Astrocyte (in vitro differentiated cells and primary cell): ENCODE measurements around the gene BAHCC1. TPM values are rescaled to one million over a fixed set of nuclear protein-coding genes. Genes with fewer than 3 reads are reported as not detected.

Experiments
- DNase-seq: peaks from one replicate; pipeline ENCODE4 v3.0.0-alpha.2; 2010; ENCODE audit warnings: low read depth
- FAIRE-seq: peaks from 2 replicates; lab custom pipeline; 2011; peaks lifted over from hg19 to GRCh38; lab: Jason Lieb, UNC
- H2AFZ ChIP-seq: 2 replicates; pipeline ENCODE4 v1.6.0; 2012; ENCODE audit warnings: low read depth, low read length, inconsistent platforms
- H3K27ac ChIP-seq: 2 replicates; pipeline ENCODE4 v1.5.1; 2011; ENCODE audit warnings: low read depth, low read length, inconsistent platforms
- H3K27me3 ChIP-seq: 2 replicates; pipeline ENCODE4 v1.6.0; 2011; ENCODE audit warnings: low read length, inconsistent platforms; ENCODE audit not compliant: insufficient read depth
- H3K36me3 ChIP-seq: 2 replicates; pipeline ENCODE4 v1.5.1; 2011; ENCODE audit warnings: low read length, inconsistent platforms; ENCODE audit not compliant: insufficient read depth
- H3K4me1 ChIP-seq: 2 replicates; pipeline ENCODE4 v1.5.1; 2011; ENCODE audit warnings: low read length, inconsistent platforms; ENCODE audit not compliant: insufficient read depth
- H3K4me2 ChIP-seq: 2 replicates; pipeline ENCODE4 v1.6.0; 2012; ENCODE audit warnings: low read length, inconsistent platforms
- H3K4me3 ChIP-seq: 2 replicates; pipeline ENCODE4 v1.5.1; 2011; ENCODE audit warnings: low read depth, mild to moderate bottlenecking, low read length, inconsistent platforms; ENCODE audit not compliant: insufficient read depth
- H3K79me2 ChIP-seq: 2 replicates; pipeline ENCODE4 v1.6.0; 2012; ENCODE audit warnings: mild to moderate bottlenecking, low read length, inconsistent platforms; ENCODE audit not compliant: insufficient read depth
- H3K9ac ChIP-seq: 2 replicates; pipeline ENCODE4 v1.6.0; 2012; ENCODE audit warnings: mild to moderate bottlenecking, low read length, inconsistent platforms
- H3K9me3 ChIP-seq: 2 replicates; pipeline ENCODE4 v1.5.1; 2012; ENCODE audit warnings: low read depth, mild to moderate bottlenecking, low read length, inconsistent platforms; ENCODE audit not compliant: insufficient read depth
- H4K20me1 ChIP-seq: 2 replicates; pipeline ENCODE4 v1.6.0; 2012; ENCODE audit warnings: low read length, inconsistent platforms; ENCODE audit not compliant: insufficient read depth
- H3K27ac Mint-ChIP-seq: one replicate; pipeline ENCODE4 v1.8.0; 2021; ENCODE audit warnings: mild to moderate bottlenecking, mixed read lengths; ENCODE audit not compliant: unreplicated experiment
- H3K27me3 Mint-ChIP-seq: one replicate; pipeline ENCODE4 v1.8.0; 2021; ENCODE audit warnings: low read depth, mixed read lengths; ENCODE audit not compliant: unreplicated experiment
- H3K36me3 Mint-ChIP-seq: one replicate; pipeline ENCODE4 v1.8.0; 2021; ENCODE audit warnings: low read depth, mixed read lengths; ENCODE audit not compliant: unreplicated experiment
- H3K4me1 Mint-ChIP-seq: one replicate; pipeline ENCODE4 v1.8.0; 2021; ENCODE audit warnings: low read depth, mixed read lengths; ENCODE audit not compliant: unreplicated experiment
- H3K4me3 Mint-ChIP-seq: one replicate; pipeline ENCODE4 v1.8.0; 2021; ENCODE audit warnings: mild to moderate bottlenecking, moderate library complexity, mixed read lengths; ENCODE audit not compliant: unreplicated experiment
- H3K9me3 Mint-ChIP-seq: one replicate; pipeline ENCODE4 v1.8.0; 2021; ENCODE audit warnings: mild to moderate bottlenecking, mixed read lengths; ENCODE audit not compliant: unreplicated experiment
- EZH2 ChIP-seq: IDR thresholded peaks from 2 replicates; pipeline ENCODE4 v1.6.1; 2012; ENCODE audit warnings: mild to moderate bottlenecking, low read length, inconsistent platforms; ENCODE audit not compliant: insufficient read depth
- total RNA-seq: library from RNA; stranded (reverse); gene quantifications from 2 replicates; pipeline ENCODE4 v1.2.1, GENCODE V29; 2021
- TF ChIP-seq, protein P1 (sequence below): IDR thresholded peaks from 2 replicates; pipeline ENCODE4 v1.5.1; 2011; ENCODE audit warnings: low read depth, mild to moderate bottlenecking, inconsistent platforms, low read length, moderate library complexity; ENCODE audit not compliant: insufficient read depth

The BAHCC1 gene
- total RNA-seq, 1 donor from 2014 or later: 18.5 TPM

GRCh38 chr17:81399481-81400153, 4.4 kb downstream of the BAHCC1 start:
- DNase-seq (no peak), FAIRE-seq (no peak)
- Histone ChIP-seq H3K9ac (peak overlapping the region; percentile 83), H3K9me3 (no peaks in the 10 kb centered on the region), H3K4me3 (peak overlapping the region; percentile 61), H3K27me3 (no peaks in the 10 kb centered on the region), H2AFZ (no peak overlapping the region), H3K36me3 (no peaks in the 10 kb centered on the region), H3K4me1 (peaks cover 49% of the 10 kb centered on the region), H3K4me2 (peak overlapping the region; percentile 93), H3K27ac (peak overlapping the region; percentile 80), H3K79me2 (peaks cover 87% of the 10 kb centered on the region), H4K20me1 (peaks cover 2% of the 10 kb centered on the region)
- Mint-ChIP-seq H3K27ac (no peak overlapping the region), H3K4me3 (peak overlapping the region; percentile 93), H3K9me3 (no peaks in the 10 kb centered on the region), H3K36me3 (no peaks in the 10 kb centered on the region), H3K27me3 (no peaks in the 10 kb centered on the region), H3K4me1 (peaks cover 28% of the 10 kb centered on the region)
- no peak for TF ChIP-seq EZH2
- TF ChIP-seq, protein P1, sequence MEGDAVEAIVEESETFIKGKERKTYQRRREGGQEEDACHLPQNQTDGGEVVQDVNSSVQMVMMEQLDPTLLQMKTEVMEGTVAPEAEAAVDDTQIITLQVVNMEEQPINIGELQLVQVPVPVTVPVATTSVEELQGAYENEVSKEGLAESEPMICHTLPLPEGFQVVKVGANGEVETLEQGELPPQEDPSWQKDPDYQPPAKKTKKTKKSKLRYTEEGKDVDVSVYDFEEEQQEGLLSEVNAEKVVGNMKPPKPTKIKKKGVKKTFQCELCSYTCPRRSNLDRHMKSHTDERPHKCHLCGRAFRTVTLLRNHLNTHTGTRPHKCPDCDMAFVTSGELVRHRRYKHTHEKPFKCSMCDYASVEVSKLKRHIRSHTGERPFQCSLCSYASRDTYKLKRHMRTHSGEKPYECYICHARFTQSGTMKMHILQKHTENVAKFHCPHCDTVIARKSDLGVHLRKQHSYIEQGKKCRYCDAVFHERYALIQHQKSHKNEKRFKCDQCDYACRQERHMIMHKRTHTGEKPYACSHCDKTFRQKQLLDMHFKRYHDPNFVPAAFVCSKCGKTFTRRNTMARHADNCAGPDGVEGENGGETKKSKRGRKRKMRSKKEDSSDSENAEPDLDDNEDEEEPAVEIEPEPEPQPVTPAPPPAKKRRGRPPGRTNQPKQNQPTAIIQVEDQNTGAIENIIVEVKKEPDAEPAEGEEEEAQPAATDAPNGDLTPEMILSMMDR: no peak

DNA sequence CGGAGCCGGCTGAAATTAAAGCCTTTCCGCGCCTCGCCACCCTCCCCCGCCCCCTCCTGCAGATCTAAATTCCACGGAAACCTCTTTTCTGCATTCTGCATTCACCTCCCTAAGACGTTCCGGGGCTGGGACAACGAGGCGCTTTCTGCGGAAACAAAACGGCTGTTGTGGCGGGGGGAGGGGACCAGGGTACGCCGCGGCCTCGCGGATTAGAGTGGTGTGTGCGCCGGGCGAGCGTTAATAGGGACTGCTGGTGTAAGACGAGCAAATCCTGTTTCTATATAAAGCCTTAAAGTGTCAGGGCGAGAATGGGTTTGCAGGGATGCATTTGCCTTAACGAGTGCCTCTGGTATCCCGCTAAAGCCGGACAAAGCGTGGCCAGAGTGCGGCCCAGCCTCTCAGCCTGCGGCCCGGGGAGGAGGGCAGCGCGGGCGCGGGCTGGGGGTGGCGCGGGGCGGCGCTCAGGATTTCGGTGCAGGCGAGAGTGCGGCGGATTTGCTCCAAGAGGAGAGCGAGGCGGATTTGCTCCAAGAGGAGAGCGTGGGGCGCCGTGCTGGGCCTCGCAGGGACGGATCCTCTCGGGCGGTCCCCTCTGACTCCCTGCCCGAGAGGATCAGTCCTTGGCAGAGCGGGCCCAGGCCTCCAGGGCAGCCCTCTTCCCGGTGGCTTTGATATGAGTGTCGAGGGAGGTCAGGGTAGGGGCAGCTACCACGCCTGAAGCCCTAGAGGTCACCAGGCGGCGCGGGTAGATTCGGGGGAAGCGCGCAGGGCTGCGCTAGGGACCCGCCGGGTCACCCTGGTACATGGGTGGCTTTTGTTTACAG, 5.1 kb downstream of the BAHCC1 start:
- peak overlapping the region; percentile 93 for H3K4me2 ChIP-seq
- peaks cover 47% of the 10 kb centered on the region for H3K4me1 ChIP-seq
- peak overlapping the region; percentile 83 for H3K9ac ChIP-seq
- peak overlapping the region; percentile 70 for H2AFZ ChIP-seq
- peaks cover 92% of the 10 kb centered on the region for H3K79me2 ChIP-seq
- H4K20me1 ChIP-seq: peaks cover 2% of the 10 kb centered on the region
- H3K27ac ChIP-seq: peak overlapping the region; percentile 80
- Mint-ChIP-seq H3K4me1 (peaks cover 32% of the 10 kb centered on the region), H3K27me3 (no peaks in the 10 kb centered on the region), H3K4me3 (peak overlapping the region; percentile 93), H3K9me3 (no peaks in the 10 kb centered on the region), H3K27ac (peak overlapping the region; percentile 97), H3K36me3 (no peaks in the 10 kb centered on the region)
- FAIRE-seq (no peak), DNase-seq (peak; percentile 53)
- no peaks in the 10 kb centered on the region for H3K36me3 ChIP-seq
- peak overlapping the region; percentile 61 for H3K4me3 ChIP-seq
- H3K27me3 ChIP-seq: no peaks in the 10 kb centered on the region
- no peaks in the 10 kb centered on the region for H3K9me3 ChIP-seq
- no peak for TF ChIP-seq EZH2
- TF ChIP-seq, protein P1: no peak
